Measurements from ENCODE around the gene FARP2. TPM values are rescaled to one million over a fixed set of nuclear protein-coding genes. Genes with fewer than 3 reads are reported as not detected.

The FARP2 gene
- total and polyA plus RNA-seq, 2 of the 13 experiments (the other 11 are each of a cell fraction or from before 2014, with no cell fraction given): 28.0 to 45.4 TPM

GRCh38 chr2:241481687-241482086 is 125.6 kb downstream of the FARP2 start (continued):
- no peak for TF ChIP-seq RNF219 (CRISPR knock-in tag; IDR thresholded peaks at IDR 0.05)
- TF ChIP-seq HNF1A (IDR thresholded peaks at IDR 0.05; ENCODE audit: low read depth): no peak
- TF ChIP-seq HNF1A (CRISPR knock-in tag; IDR thresholded peaks at IDR 0.05; ENCODE audit: borderline replicate concordance): no peak
- TF ChIP-seq MAF1 (CRISPR knock-in tag; IDR thresholded peaks at IDR 0.05; ENCODE audit: borderline replicate concordance): no peak

- Histone ChIP-seq H3K36me3 (replicated peaks in 1 of 2; ENCODE audit: control insufficient read depth in 1 of 2, insufficient read depth in 2 of 2, low read length in 2 of 2) (peaks cover 2 to 3% of the 10 kb centered on the region in 2 experiments; a peak in 1 of 5 replicates), H3K9ac (ENCODE audit: insufficient read depth, low read depth, low read length) (no peak overlapping the region), H3K27ac (ENCODE audit: extremely low read length, insufficient read depth, low read length) (no peak overlapping the region), H2AFZ (ENCODE audit: low read length) (no peak overlapping the region), H3K4me3 (replicated peaks in 1 of 3; ENCODE audit: insufficient read depth in 1 of 3, low read depth in 2 of 3, low read length in 3 of 3) (no peak overlapping the region), H3K27me3 (ENCODE audit: control insufficient read depth in 1 of 2, insufficient read depth in 2 of 2, low read length in 2 of 2) (no peaks in the 10 kb centered on the region), H3K9me3 (ENCODE audit: low read length) (no peaks in the 10 kb centered on the region), H3K4me2 (ENCODE audit: low read depth, low read length) (no peak overlapping the region), H4K20me1 (ENCODE audit: insufficient read depth, low read length) (no peaks in the 10 kb centered on the region), H3K79me2 (ENCODE audit: insufficient read depth, low read length) (no peaks in the 10 kb centered on the region), H3K4me1 (ENCODE audit: insufficient read depth, low read length) (peaks cover 29% of the 10 kb centered on the region)
- no peak for DNase-seq (ENCODE audit: low spot score)
- 93% methylated on average over 16 of the region's 20 CpGs for WGBS (ENCODE audit: low lambda C conversion rate)
- no peak for ATAC-seq
- intact Hi-C loops (cut with micrococcal nuclease; ENCODE audit: unreplicated experiment) (no loop called here), in situ Hi-C loops (cut with HindIII; ENCODE audit: extremely low pct_ligation_motif_present, low pct_unique_long_range_greater_than_20kb) (no loop called here)
- BruUV-seq (replicated peaks): no TSS peak
- POLR2A ChIA-PET: no interaction called here
- no peak for FAIRE-seq
- CTCF ChIA-PET (ENCODE audit: low intra/inter-chr PET ratio, low total read pairs): no interaction called here
- no peak for TF ChIP-seq HMGA1 (CRISPR knock-in tag; conservative IDR thresholded peaks at IDR 0.05)
Measured at GRCh38 chr2:241482126-241482955, 126.3 kb downstream of the FARP2 start.

Measured in HepG2 (cell line).